H1 (cell line): ENCODE measurements around the gene TMEM120B. TPM values are rescaled to one million over a fixed set of nuclear protein-coding genes. Genes with fewer than 3 reads are reported as not detected.

Experiments
- CTCF ChIA-PET: fragments of 300-600 bp; sonication (Branson Sonifier 250); formaldehyde crosslinking; loops from one replicate; lab custom pipeline; 2021; ENCODE audit not compliant: partially characterized antibody; lab: Charles Lee
- POLR2A ChIA-PET: fragments of 300-600 bp; sonication (Branson Sonifier 250); formaldehyde crosslinking; loops from one replicate; lab custom pipeline; 2021; ENCODE audit warnings: inconsistent platforms; ENCODE audit not compliant: partially characterized antibody; lab: Charles Lee
- DNase-seq, 2 experiments: peaks; one replicate each; pipeline versions ENCODE4 v3.0.0 to v3.0.0-alpha.2; 2010 to 2022; ENCODE audit warnings: low spot score in 2 of 2, low read depth in 1 of 2, mixed read lengths in 1 of 2
- FAIRE-seq: peaks from 2 replicates; lab custom pipeline; 2011; peaks lifted over from hg19 to GRCh38; lab: Jason Lieb, UNC
- H2AFZ ChIP-seq: 2 replicates; pipeline ENCODE4 v1.8.1; 2012; ENCODE audit warnings: low read length, inconsistent platforms
- H2AK5ac ChIP-seq: 2 replicates; pipeline ENCODE4 v1.6.1; 2013; ENCODE audit warnings: low read depth, low read length
- H2BK120ac ChIP-seq: replicated peaks from 2 replicates; pipeline ENCODE3; 2013; ENCODE audit warnings: low read depth, low read length, inconsistent platforms
- H2BK12ac ChIP-seq: 2 replicates; pipeline ENCODE4 v1.6.1; 2013; ENCODE audit warnings: low read depth, low read length
- H2BK15ac ChIP-seq: 2 replicates; pipeline ENCODE4 v1.6.1; 2013; ENCODE audit warnings: low read length
- H2BK20ac ChIP-seq: 2 replicates; pipeline ENCODE4 v1.6.1; 2013; ENCODE audit warnings: low read length
- H2BK5ac ChIP-seq: 2 replicates; pipeline ENCODE4 v1.6.1; 2013; ENCODE audit warnings: low read depth, low read length
- H3K14ac ChIP-seq: 2 replicates; pipeline ENCODE4 v1.6.1; 2013; ENCODE audit warnings: inconsistent platforms; ENCODE audit not compliant: insufficient read length
- H3K18ac ChIP-seq: 2 replicates; pipeline ENCODE4 v1.6.1; 2013; ENCODE audit warnings: low read length; ENCODE audit errors: extremely low read depth
- H3K23ac ChIP-seq: 2 replicates; pipeline ENCODE4 v1.6.1; 2013; ENCODE audit warnings: inconsistent platforms; ENCODE audit not compliant: insufficient read length
- H3K23me2 ChIP-seq: 2 replicates; pipeline ENCODE4 v1.6.1; 2013; ENCODE audit warnings: low read depth, low read length
- H3K27ac ChIP-seq: 2 replicates; pipeline ENCODE4 v1.6.1; 2011; ENCODE audit warnings: low read depth, low read length, inconsistent platforms
- H3K27me3 ChIP-seq, 4 experiments: replicated peaks in 1 of 4; 1 replicate in 1 of 4; 2 replicates in 3 of 4; pipeline versions ENCODE4 v1.6.1 to v1.8.1; 2011 to 2013; ENCODE audit warnings: low read length in 3 of 4, mild to moderate bottlenecking in 3 of 4, inconsistent platforms in 2 of 4, mixed read lengths in 2 of 4, moderate library complexity in 1 of 4; ENCODE audit not compliant: control insufficient read depth in 3 of 4, insufficient read depth in 3 of 4; ENCODE audit errors: extremely low read depth in 1 of 4
- H3K36me3 ChIP-seq, 4 experiments: 2 replicates each; pipeline versions ENCODE4 v1.6.1 to v1.8.1; 2011 to 2013; ENCODE audit warnings: mild to moderate bottlenecking in 4 of 4, low read length in 3 of 4, moderate library complexity in 2 of 4, control low read depth in 1 of 4, inconsistent platforms in 1 of 4; ENCODE audit not compliant: insufficient read depth in 4 of 4, control insufficient read depth in 2 of 4
- H3K4ac ChIP-seq: replicated peaks from 2 replicates; pipeline ENCODE3; 2013; ENCODE audit warnings: low read length, low read depth, mixed read lengths, inconsistent platforms; ENCODE audit not compliant: insufficient read length
- H3K4me1 ChIP-seq, 4 experiments: replicated peaks in 1 of 4; 1 replicate in 1 of 4; 2 replicates in 3 of 4; pipeline versions ENCODE4 v1.6.1 to v1.8.1; 2011 to 2013; ENCODE audit warnings: low read length in 3 of 4, inconsistent platforms in 2 of 4, mixed read lengths in 1 of 4; ENCODE audit not compliant: insufficient read depth in 4 of 4, control insufficient read depth in 3 of 4
- H3K4me2 ChIP-seq, 2 experiments: 2 replicates each; pipeline versions ENCODE4 v1.6.1 to v1.8.1; 2011 to 2013; ENCODE audit warnings: low read depth in 2 of 2, low read length in 2 of 2, control low read depth in 1 of 2, inconsistent platforms in 1 of 2, mild to moderate bottlenecking in 1 of 2; ENCODE audit not compliant: insufficient read depth in 1 of 2
- H3K4me3 ChIP-seq, 4 experiments: fragments of 200-600, 300-600 bp in 1 of 4; sonication (generic), shearing (Covaris generic), sonication (Bioruptor Twin) in 1 of 4; 2 replicates each; pipeline versions ENCODE4 v1.5.1 to v1.8.1; 2011 to 2016; ENCODE audit warnings: low read length in 4 of 4, low read depth in 3 of 4, control low read depth in 2 of 4, inconsistent platforms in 2 of 4, mild to moderate bottlenecking in 2 of 4, mixed read lengths in 1 of 4, moderate library complexity in 1 of 4; ENCODE audit not compliant: insufficient read depth in 2 of 4; ENCODE audit errors: extremely low read depth in 1 of 4
- H3K56ac ChIP-seq: replicated peaks from 2 replicates; pipeline ENCODE3; 2013; ENCODE audit warnings: low read depth, mild to moderate bottlenecking, mixed read lengths, low read length, inconsistent platforms; ENCODE audit not compliant: insufficient read length
- H3K79me1 ChIP-seq: 2 replicates; pipeline ENCODE4 v1.6.1; 2013; ENCODE audit warnings: low read depth, low read length, control low read depth
- H3K79me2 ChIP-seq, 2 experiments: 2 replicates each; pipeline versions ENCODE4 v1.6.1 to v1.8.1; 2012 to 2013; ENCODE audit warnings: low read length in 2 of 2, mild to moderate bottlenecking in 2 of 2, inconsistent platforms in 1 of 2; ENCODE audit not compliant: insufficient read depth in 2 of 2, control insufficient read depth in 1 of 2
- H3K9ac ChIP-seq, 4 experiments: replicated peaks in 1 of 4; 1 replicate in 1 of 4; 2 replicates in 3 of 4; pipeline versions ENCODE4 v1.6.1 to v1.8.1; 2011 to 2013; ENCODE audit warnings: low read depth in 3 of 4, low read length in 3 of 4, control low read depth in 2 of 4, mild to moderate bottlenecking in 2 of 4, moderate library complexity in 2 of 4, inconsistent platforms in 1 of 4; ENCODE audit errors: extremely low read depth in 1 of 4
- H3K9me3 ChIP-seq, 2 experiments: 2 replicates each; pipeline versions ENCODE4 v1.6.1 to v1.8.1; 2012 to 2013; ENCODE audit warnings: mild to moderate bottlenecking in 2 of 2, moderate library complexity in 2 of 2, control low read depth in 1 of 2, inconsistent platforms in 1 of 2, low read depth in 1 of 2, low read length in 1 of 2, mixed read lengths in 1 of 2; ENCODE audit not compliant: insufficient read depth in 2 of 2
- H4K20me1 ChIP-seq, 2 experiments: replicated peaks in 1 of 2; 2 replicates each; pipeline versions ENCODE3 to v1.8.1; 2011 to 2013; ENCODE audit warnings: inconsistent platforms in 2 of 2, low read length in 2 of 2, mild to moderate bottlenecking in 1 of 2; ENCODE audit not compliant: insufficient read depth in 2 of 2, control insufficient read depth in 1 of 2
- H4K5ac ChIP-seq: 2 replicates; pipeline ENCODE4 v1.6.1; 2013; ENCODE audit warnings: low read length, low read depth, mixed read lengths, inconsistent platforms; ENCODE audit not compliant: insufficient read length
- H4K8ac ChIP-seq: 2 replicates; pipeline ENCODE4 v1.8.0; 2013; ENCODE audit warnings: mild to moderate bottlenecking, moderate library complexity, low read length, inconsistent platforms; ENCODE audit not compliant: insufficient read depth; ENCODE audit errors: extremely low read depth
- H4K91ac ChIP-seq: replicated peaks from 2 replicates; pipeline ENCODE3; 2013; ENCODE audit warnings: low read length, mixed read lengths, inconsistent platforms; ENCODE audit not compliant: insufficient read length
- BACH1 ChIP-seq: IDR thresholded peaks from 2 replicates; pipeline ENCODE4 v1.6.1; 2012; ENCODE audit warnings: low read length, improper control_type of control experiment
- BRCA1 ChIP-seq: IDR thresholded peaks from 2 replicates; pipeline ENCODE4 v1.6.1; 2012; ENCODE audit warnings: low read depth, low read length, improper control_type of control experiment
- CBX8 ChIP-seq: fragments of 300-800, 300-1000 bp; sonication (generic); IDR thresholded peaks from 2 replicates; pipeline ENCODE4 v1.7.1; 2016; ENCODE audit warnings: low read depth, low read length, borderline replicate concordance
- CEBPB ChIP-seq: IDR thresholded peaks from 2 replicates; pipeline ENCODE4 v1.6.1; 2012; ENCODE audit warnings: low read depth, low read length
- CTBP2 ChIP-seq: IDR thresholded peaks from 2 replicates; pipeline ENCODE4 v1.7.0; 2011; ENCODE audit warnings: borderline replicate concordance, mild to moderate bottlenecking, moderate library complexity, mixed read lengths, low read length; ENCODE audit not compliant: insufficient read depth, insufficient read length
- FOSL1 ChIP-seq: IDR thresholded peaks from 2 replicates; pipeline ENCODE4 v1.6.1; 2011; ENCODE audit warnings: mild to moderate bottlenecking, low read depth, low read length, moderate library complexity; ENCODE audit not compliant: insufficient read depth
- GABPA ChIP-seq: IDR thresholded peaks from 2 replicates; pipeline ENCODE4 v1.6.1; 2011; ENCODE audit warnings: mild to moderate bottlenecking, low read length, moderate library complexity, borderline replicate concordance; ENCODE audit not compliant: insufficient read depth
- HDAC6 ChIP-seq: IDR thresholded peaks from one replicate; pipeline ENCODE4 v1.7.1; 2012; ENCODE audit warnings: low read depth, mild to moderate bottlenecking, inconsistent platforms, low read length, moderate library complexity
- JUN ChIP-seq: IDR thresholded peaks from 2 replicates; pipeline ENCODE4 v1.6.1; 2011; ENCODE audit warnings: low read depth, mild to moderate bottlenecking, improper control_type of control experiment, low read length
- POLR2AphosphoS5 ChIP-seq: IDR thresholded peaks from 2 replicates; pipeline ENCODE4 v1.6.1; 2011; ENCODE audit warnings: low read depth, low read length
- RFX5 ChIP-seq: IDR thresholded peaks from 2 replicates; pipeline ENCODE4 v1.6.1; 2011; ENCODE audit warnings: low read depth, low read length, improper control_type of control experiment, borderline replicate concordance
- RNF2 ChIP-seq: fragments of 200-900, 300-1000 bp; sonication (generic); IDR thresholded peaks from 2 replicates; pipeline ENCODE4 v1.7.1; 2016; ENCODE audit warnings: borderline replicate concordance, low read depth, mild to moderate bottlenecking, antibody characterized with exemption, low read length; ENCODE audit not compliant: poor library complexity, severe bottlenecking; ENCODE audit errors: missing control alignments
- SP4 ChIP-seq: IDR thresholded peaks from 2 replicates; pipeline ENCODE4 v1.6.1; 2012; ENCODE audit warnings: low read length, inconsistent platforms
- TBP ChIP-seq: IDR thresholded peaks from 2 replicates; pipeline ENCODE4 v1.6.1; 2011; ENCODE audit warnings: low read depth, low read length, improper control_type of control experiment
- ZNF274 ChIP-seq: IDR thresholded peaks from 2 replicates; pipeline ENCODE4 v1.7.0; 2012; ENCODE audit warnings: low read length, borderline replicate concordance; ENCODE audit errors: extremely low read depth
- WGBS, 2 experiments: shearing (Covaris generic) in 1 of 2; methylation state at CpG; one replicate each; pipeline versions ENCODE4 v1.1.6 to v1.1.7; 2013 to 2015; ENCODE audit warnings: low lambda C conversion rate in 2 of 2, mixed read lengths in 2 of 2, inconsistent platforms in 1 of 2, low coverage in 1 of 2, missing lambda C conversion rate in 1 of 2; ENCODE audit not compliant: insufficient replicate concordance in 2 of 2, insufficient coverage in 1 of 2, insufficient read length in 1 of 2; ENCODE audit errors: extremely low coverage in 1 of 2, missing lambda C conversion rate in 1 of 2; 5-methylcytosine and 5-hydroxymethylcytosine counted together
- polyA plus RNA-seq, 7 experiments: library from polyadenylated mRNA; depleted of rRNA in 3 of 7; stranded (reverse) in 5 of 7; unstranded in 2 of 7; fragments of >200 nt in 5 of 7; fragments of 200-250 nt in 2 of 7; gene quantifications; 1 replicate in 5 of 7; 2 replicates in 1 of 7; 4 replicates in 1 of 7; pipeline versions ENCODE4 v1.2.1 to v1.2.3, GENCODE V29; 2011 to 2013; ENCODE audit warnings: missing spikeins in 2 of 7, mixed read lengths in 2 of 7
- total RNA-seq: library from RNA; stranded (reverse); fragmentation: NEBNext Ultra II Directional; extraction: Animal tissue kit (Norgen Biotek cat#: 25700); gene quantifications from 2 replicates; pipeline ENCODE4 v1.2.1, GENCODE V29; 2021

TMEM120B gene
- total and polyA plus RNA-seq, 2 of the 8 experiments (the other 6 are each of a cell fraction or from before 2014, with no cell fraction given): 22.0 to 29.1 TPM

GRCh38 chr12:121762269-121762668 is 49.7 kb downstream of the TMEM120B start:
- no peaks in the 10 kb centered on the region for H3K27me3 ChIP-seq
- no peak overlapping the region; the same call in 1 of the 2 replicates for H2BK5ac ChIP-seq
- FAIRE-seq (no peak), DNase-seq (no peak)
- H3K79me1 ChIP-seq: no peaks in the 10 kb centered on the region
- no peak overlapping the region for H2BK120ac ChIP-seq
- H3K9me3 ChIP-seq: no peaks in the 10 kb centered on the region
- no peak overlapping the region for H3K9ac ChIP-seq
- peaks cover 0 to 11% (median 3%) of the 10 kb centered on the region in 4 experiments; a peak in 5 of 8 replicates for H3K36me3 ChIP-seq
- no peak overlapping the region for H2BK12ac ChIP-seq
- H4K8ac ChIP-seq: no peak overlapping the region
- no peak overlapping the region for H2AK5ac ChIP-seq
- H4K91ac ChIP-seq: no peak overlapping the region
- H3K4ac ChIP-seq: no peak overlapping the region
- H4K5ac ChIP-seq: no peak overlapping the region
- CTCF ChIA-PET: interaction anchor here (5.6 kb wide), 1 partner anchor 12 kb away, joined by 24 read pairs; no protein-coding TSS in a partner anchor
- H2BK15ac ChIP-seq: no peak overlapping the region
- no peaks in the 10 kb centered on the region for H3K23me2 ChIP-seq
- H3K4me3 ChIP-seq: no peak overlapping the region
- no peak overlapping the region for H3K23ac ChIP-seq
- H3K14ac ChIP-seq: no peak overlapping the region
- no peak overlapping the region for H3K27ac ChIP-seq
- no peaks in the 10 kb centered on the region; a peak in 2 of 7 replicates for H3K4me1 ChIP-seq
- peaks cover 0 to 3% of the 10 kb centered on the region in 2 experiments for H4K20me1 ChIP-seq
- H3K56ac ChIP-seq: no peak overlapping the region
- H3K79me2 ChIP-seq: no peaks in the 10 kb centered on the region
- H2BK20ac ChIP-seq: no peak overlapping the region
- H3K4me2 ChIP-seq: no peak overlapping the region
- no peak overlapping the region for H3K18ac ChIP-seq
- 95% methylated on average over 6 of the region's 6 CpGs; no CpG with 5 or more reads in 1 of the 2 experiments for WGBS, 2 experiments
- no peak overlapping the region for H2AFZ ChIP-seq
- POLR2A ChIA-PET: interaction anchor here (0.6 to 1.5 kb wide), 3 partner anchors 11 to 227 kb away, joined by 3 to 5 read pairs (median 4); partner anchors contain the start of gene TMEM120B
- no peak for TF ChIP-seq GABPA
- TF ChIP-seq FOSL1: no peak
- TF ChIP-seq JUN: no peak
- TF ChIP-seq CEBPB: no peak
- TF ChIP-seq HDAC6: no peak
- TF ChIP-seq TBP: no peak
- no peak for TF ChIP-seq ZNF274
- TF ChIP-seq CTBP2: no peak
- TF ChIP-seq BRCA1: no peak
- TF ChIP-seq POLR2AphosphoS5: no peak
- no peak for TF ChIP-seq RNF2
- no peak for TF ChIP-seq BACH1
- no peak for TF ChIP-seq SP4
- no peak for TF ChIP-seq CBX8
- no peak for TF ChIP-seq RFX5
